OCI-LY7 (cell line): Measurements from ENCODE around the gene HEATR5B.

Source experiments
- CTCF ChIP-seq: fragments of 200-600 bp; sonication (generic); conservative IDR thresholded peaks from 2 replicates; pipeline ENCODE4 v1.5.1; 2014; ENCODE audit warnings: mild to moderate bottlenecking, antibody characterized with exemption, low read length, moderate library complexity, mixed read lengths
- EZH2phosphoT487 ChIP-seq: fragments of 200-600 bp; sonication (generic); IDR thresholded peaks from 2 replicates; pipeline ENCODE4 v1.6.1; 2018; ENCODE audit warnings: low read depth, borderline replicate concordance, mild to moderate bottlenecking, mixed run types, antibody characterized with exemption, low read length, moderate library complexity, mixed read lengths

- TF ChIP-seq CTCF (no peak), EZH2phosphoT487 (no peak)
Observed at GRCh38 chr2:37020887-37021796, 63.0 kb downstream of the HEATR5B start.
